Activated naive CD8-positive, alpha-beta T cell (primary cell): ENCODE data around the gene ADAM11.
A peak's percentile ranks its signal among the peaks of the same experiment; 100 is the strongest.
"Not testable (repeated sequence)": the region's sequence is repeated elsewhere in the genome, so short reads cannot be mapped to it uniquely, and the experiment has no call there.

Experiments
- H3K27ac Mint-ChIP-seq: one replicate; pipeline ENCODE4 v1.8.0; 2021; ENCODE audit warnings: mixed read lengths
- H3K27me3 Mint-ChIP-seq: one replicate; pipeline ENCODE4 v1.8.0; 2021; ENCODE audit warnings: mixed read lengths
- H3K36me3 Mint-ChIP-seq: one replicate; pipeline ENCODE4 v1.8.0; 2021; ENCODE audit warnings: mixed read lengths
- H3K4me1 Mint-ChIP-seq: one replicate; pipeline ENCODE4 v1.8.0; 2021; ENCODE audit warnings: low read depth, mixed read lengths
- H3K4me3 Mint-ChIP-seq: one replicate; pipeline ENCODE4 v1.8.0; 2021; ENCODE audit warnings: mild to moderate bottlenecking, mixed read lengths
- H3K9me3 Mint-ChIP-seq: one replicate; pipeline ENCODE4 v1.8.0; 2021; ENCODE audit warnings: low read depth, mixed read lengths

Gene ADAM11, protein sequence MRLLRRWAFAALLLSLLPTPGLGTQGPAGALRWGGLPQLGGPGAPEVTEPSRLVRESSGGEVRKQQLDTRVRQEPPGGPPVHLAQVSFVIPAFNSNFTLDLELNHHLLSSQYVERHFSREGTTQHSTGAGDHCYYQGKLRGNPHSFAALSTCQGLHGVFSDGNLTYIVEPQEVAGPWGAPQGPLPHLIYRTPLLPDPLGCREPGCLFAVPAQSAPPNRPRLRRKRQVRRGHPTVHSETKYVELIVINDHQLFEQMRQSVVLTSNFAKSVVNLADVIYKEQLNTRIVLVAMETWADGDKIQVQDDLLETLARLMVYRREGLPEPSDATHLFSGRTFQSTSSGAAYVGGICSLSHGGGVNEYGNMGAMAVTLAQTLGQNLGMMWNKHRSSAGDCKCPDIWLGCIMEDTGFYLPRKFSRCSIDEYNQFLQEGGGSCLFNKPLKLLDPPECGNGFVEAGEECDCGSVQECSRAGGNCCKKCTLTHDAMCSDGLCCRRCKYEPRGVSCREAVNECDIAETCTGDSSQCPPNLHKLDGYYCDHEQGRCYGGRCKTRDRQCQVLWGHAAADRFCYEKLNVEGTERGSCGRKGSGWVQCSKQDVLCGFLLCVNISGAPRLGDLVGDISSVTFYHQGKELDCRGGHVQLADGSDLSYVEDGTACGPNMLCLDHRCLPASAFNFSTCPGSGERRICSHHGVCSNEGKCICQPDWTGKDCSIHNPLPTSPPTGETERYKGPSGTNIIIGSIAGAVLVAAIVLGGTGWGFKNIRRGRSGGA

GRCh38 chr17:44758414-44759085, at the start of gene ADAM11:
Gene ADAM11, plus strand, starts transcription at chr17:44758988. Its CDS starts 212 bp downstream, at chr17:44759200.
- peak within 1 kb of the TSS; percentile 60 for H3K4me3 Mint-ChIP-seq
- peaks cover 18% of the 10 kb centered on the region for H3K27me3 Mint-ChIP-seq
- no peaks in the 10 kb centered on the region for H3K4me1 Mint-ChIP-seq
- H3K27ac Mint-ChIP-seq = no peak within 1 kb of the TSS
- no peaks in the 10 kb centered on the region for H3K9me3 Mint-ChIP-seq
- no peaks in the 10 kb centered on the region for H3K36me3 Mint-ChIP-seq

DNA sequence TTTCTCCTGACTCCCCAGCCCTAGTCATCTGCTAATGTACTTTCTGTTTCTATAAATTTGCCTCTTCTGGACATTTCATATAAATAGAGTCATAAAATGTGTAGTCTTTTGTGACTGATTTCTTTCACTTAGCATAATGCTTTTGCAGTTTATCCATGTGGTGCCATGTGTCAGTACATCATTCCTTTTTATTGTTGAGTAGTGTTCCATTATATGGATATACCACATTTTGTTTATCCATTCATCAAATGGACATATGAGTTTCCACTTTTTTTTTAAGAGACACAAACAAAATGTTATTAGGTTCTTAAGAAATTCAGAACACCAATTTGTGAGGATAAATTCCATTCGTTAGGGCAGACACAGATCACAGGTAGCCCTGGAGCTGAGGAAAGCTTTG, 39.3 kb upstream of the ADAM11 start:
- no peak overlapping the region for H3K4me3 Mint-ChIP-seq
- H3K4me1 Mint-ChIP-seq = no peaks in the 10 kb centered on the region
- H3K27me3 Mint-ChIP-seq = no peaks in the 10 kb centered on the region
- no peaks in the 10 kb centered on the region for H3K9me3 Mint-ChIP-seq
- H3K27ac Mint-ChIP-seq = no peak overlapping the region
- peaks cover 13% of the 10 kb centered on the region for H3K36me3 Mint-ChIP-seq

DNA sequence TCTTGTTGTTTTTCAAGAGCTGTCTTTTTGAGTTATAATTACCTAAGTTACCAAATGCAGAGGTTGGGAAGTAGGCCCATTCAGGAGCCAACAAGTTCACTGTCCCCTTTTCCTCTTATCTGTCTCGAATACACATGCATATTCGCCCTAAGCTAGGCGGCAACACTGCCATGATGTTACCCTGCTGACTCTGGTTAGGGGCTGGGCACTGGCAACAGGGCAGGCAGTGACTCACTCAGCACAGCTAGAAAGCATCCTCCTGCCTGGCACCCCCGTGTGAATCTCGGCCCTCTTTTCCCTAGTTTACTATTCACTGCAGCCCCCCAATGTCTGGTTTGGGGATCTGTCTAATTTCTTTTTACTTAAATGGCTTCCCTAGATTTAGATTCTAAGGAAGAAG, 36.5 kb upstream of the ADAM11 start:
- no peaks in the 10 kb centered on the region for H3K4me1 Mint-ChIP-seq
- no peaks in the 10 kb centered on the region for H3K9me3 Mint-ChIP-seq
- H3K27ac Mint-ChIP-seq = no peak overlapping the region
- H3K4me3 Mint-ChIP-seq = no peak overlapping the region
- H3K36me3 Mint-ChIP-seq = peaks cover 8% of the 10 kb centered on the region
- H3K27me3 Mint-ChIP-seq = no peaks in the 10 kb centered on the region

GRCh38 chr17:44726121-44726520, 32.7 kb upstream of the ADAM11 start:
- H3K36me3 Mint-ChIP-seq, H3K4me3 Mint-ChIP-seq, H3K27me3 Mint-ChIP-seq, H3K4me1 Mint-ChIP-seq, H3K27ac Mint-ChIP-seq, H3K9me3 Mint-ChIP-seq: not testable (repeated sequence)

- Mint-ChIP-seq H3K4me3 (no peak overlapping the region), H3K4me1 (no peaks in the 10 kb centered on the region), H3K36me3 (peaks cover 9% of the 10 kb centered on the region), H3K27ac (no peak overlapping the region), H3K27me3 (no peaks in the 10 kb centered on the region), H3K9me3 (no peaks in the 10 kb centered on the region)
Measured at GRCh38 chr17:44733753-44734152, 25.0 kb upstream of the ADAM11 start.

DNA sequence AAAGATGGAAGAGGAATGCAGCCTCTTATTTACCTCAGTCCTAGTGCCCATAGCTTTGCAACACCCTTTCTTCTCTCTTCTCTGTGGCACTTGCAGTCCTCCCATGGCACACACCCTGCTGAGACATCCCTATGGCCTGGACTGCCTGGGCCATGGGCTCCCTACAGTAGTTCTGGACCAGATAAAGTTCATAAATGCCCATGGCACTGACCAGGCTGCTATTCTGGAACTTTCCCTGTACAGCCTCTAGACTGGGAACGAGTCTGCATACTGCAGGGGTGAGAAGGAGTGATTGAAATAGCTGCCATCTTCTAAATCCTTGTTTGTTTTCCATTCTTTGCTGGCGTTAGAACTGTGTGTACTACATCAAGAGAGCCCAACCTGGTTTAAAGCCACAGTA, 24.5 kb upstream of the ADAM11 start:
- Mint-ChIP-seq H3K27ac (no peak overlapping the region), H3K9me3 (no peaks in the 10 kb centered on the region), H3K36me3 (peaks cover 9% of the 10 kb centered on the region), H3K4me3 (no peak overlapping the region), H3K27me3 (no peaks in the 10 kb centered on the region), H3K4me1 (no peaks in the 10 kb centered on the region)

DNA sequence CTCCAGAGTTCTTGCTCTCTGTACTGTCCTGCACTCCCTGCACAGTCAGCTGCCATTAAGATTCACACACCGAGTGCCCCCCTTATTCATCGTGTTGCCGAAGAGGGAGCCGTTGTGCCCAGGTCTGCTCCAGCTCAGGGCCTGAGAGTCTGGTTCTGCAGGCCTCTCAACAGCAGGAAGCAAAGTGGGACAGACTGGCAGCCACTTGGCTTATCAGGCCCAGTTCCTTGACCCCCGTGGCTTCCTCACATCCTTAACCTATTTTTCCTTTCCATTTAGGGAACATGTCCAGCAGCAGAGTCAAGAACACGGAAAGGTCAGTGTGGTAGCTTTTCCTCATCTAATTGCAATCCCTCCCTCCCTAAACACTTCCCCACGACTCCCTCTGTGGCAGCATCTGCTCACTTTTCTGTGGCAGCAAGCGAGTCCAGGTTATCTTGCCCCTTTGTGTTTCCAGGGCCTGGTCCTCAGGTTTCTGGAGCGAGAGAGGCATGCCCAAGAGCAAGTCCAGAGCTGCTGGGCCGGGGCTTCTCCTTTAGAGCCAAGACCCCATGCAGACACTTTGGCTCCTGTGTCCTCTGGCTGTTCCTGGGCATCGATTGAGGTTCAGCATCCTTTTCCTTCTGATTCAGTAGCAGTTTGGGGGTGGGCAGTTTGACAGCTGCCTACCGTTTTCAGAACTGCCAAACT, 22.1 kb upstream of the ADAM11 start:
- Mint-ChIP-seq H3K27ac (no peak overlapping the region), H3K27me3 (no peaks in the 10 kb centered on the region), H3K4me3 (no peak overlapping the region), H3K9me3 (no peaks in the 10 kb centered on the region), H3K4me1 (no peaks in the 10 kb centered on the region), H3K36me3 (peaks cover 9% of the 10 kb centered on the region)

- H3K27me3 Mint-ChIP-seq = no peaks in the 10 kb centered on the region
- H3K36me3 Mint-ChIP-seq = peaks cover 6% of the 10 kb centered on the region
- no peak overlapping the region for H3K4me3 Mint-ChIP-seq
- H3K27ac Mint-ChIP-seq = no peak overlapping the region
- no peaks in the 10 kb centered on the region for H3K4me1 Mint-ChIP-seq
- H3K9me3 Mint-ChIP-seq = no peaks in the 10 kb centered on the region
Measured at GRCh38 chr17:44738214-44738906, 20.4 kb upstream of the ADAM11 start.

DNA sequence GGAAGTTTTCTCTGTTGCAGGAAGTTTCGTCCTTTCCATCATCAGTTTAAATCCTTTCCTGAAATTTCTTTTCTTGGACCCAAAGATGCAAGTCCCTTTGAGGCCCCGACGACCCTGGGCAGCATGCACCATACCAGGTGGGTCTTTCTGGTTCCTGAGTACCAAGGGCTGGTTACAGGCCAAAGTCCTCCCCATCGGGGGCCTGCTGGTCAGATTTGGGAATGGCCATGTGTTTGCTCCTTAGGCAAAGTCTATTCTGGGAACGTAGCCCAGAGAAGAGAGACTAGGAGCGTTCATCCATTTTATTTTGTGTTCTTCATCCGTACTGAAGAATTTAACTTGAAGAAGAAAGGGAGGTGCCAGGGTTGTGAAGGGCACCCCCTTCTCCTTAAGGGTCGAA, 17.5 kb upstream of the ADAM11 start:
- H3K9me3 Mint-ChIP-seq = no peaks in the 10 kb centered on the region
- peaks cover 4% of the 10 kb centered on the region for H3K36me3 Mint-ChIP-seq
- no peaks in the 10 kb centered on the region for H3K4me1 Mint-ChIP-seq
- H3K27me3 Mint-ChIP-seq = no peaks in the 10 kb centered on the region
- H3K27ac Mint-ChIP-seq = no peak overlapping the region
- no peak overlapping the region for H3K4me3 Mint-ChIP-seq

DNA sequence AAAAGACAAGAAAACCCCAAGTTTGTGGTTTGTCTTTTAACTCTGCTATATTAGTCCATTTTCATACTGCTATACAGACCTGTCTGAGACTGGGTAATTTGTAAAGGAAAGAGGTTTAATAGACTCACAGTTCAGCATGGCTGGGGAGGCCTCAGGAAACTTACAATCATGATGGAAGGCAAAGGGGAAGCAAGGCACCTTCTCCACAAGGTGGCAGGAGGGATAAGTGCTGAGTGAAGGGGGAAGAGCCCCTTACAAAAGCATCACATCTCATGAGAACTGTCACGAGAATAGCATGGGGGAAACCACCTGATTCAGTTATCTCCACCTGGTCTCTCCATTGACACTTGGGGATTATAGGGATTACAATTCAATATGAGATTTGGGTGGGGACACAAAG, 13.5 kb upstream of the ADAM11 start:
- Mint-ChIP-seq H3K4me1 (no peaks in the 10 kb centered on the region), H3K9me3 (no peaks in the 10 kb centered on the region), H3K36me3 (peaks cover 2% of the 10 kb centered on the region), H3K4me3 (no peak overlapping the region), H3K27ac (no peak overlapping the region), H3K27me3 (no peaks in the 10 kb centered on the region)

DNA sequence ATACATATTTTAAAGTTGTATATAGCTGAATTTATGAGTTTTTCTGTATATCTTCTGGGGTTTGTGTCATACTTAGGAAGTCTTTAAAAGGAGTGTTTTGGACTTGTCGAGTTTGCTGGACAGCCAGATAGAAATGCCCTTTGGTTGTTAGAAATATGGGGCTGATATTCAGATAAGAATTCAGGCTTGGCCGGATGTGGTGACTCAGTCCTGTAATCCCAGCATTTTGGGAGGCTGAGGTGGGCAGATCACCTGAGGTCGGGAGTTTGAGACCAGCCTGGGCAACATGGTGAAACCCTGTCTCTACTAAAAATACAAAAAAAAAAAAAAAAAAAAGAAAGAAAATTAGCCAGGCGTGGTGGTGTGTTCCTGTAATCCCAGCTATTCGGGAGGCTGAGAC, 13.1 kb upstream of the ADAM11 start:
- not testable (repeated sequence) for H3K9me3 Mint-ChIP-seq, H3K27me3 Mint-ChIP-seq, H3K27ac Mint-ChIP-seq, H3K4me1 Mint-ChIP-seq, H3K4me3 Mint-ChIP-seq, H3K36me3 Mint-ChIP-seq

- no peak overlapping the region for H3K27ac Mint-ChIP-seq
- no peaks in the 10 kb centered on the region for H3K4me1 Mint-ChIP-seq
- no peaks in the 10 kb centered on the region for H3K9me3 Mint-ChIP-seq
- no peak overlapping the region for H3K4me3 Mint-ChIP-seq
- peaks cover 4% of the 10 kb centered on the region for H3K36me3 Mint-ChIP-seq
- H3K27me3 Mint-ChIP-seq = no peaks in the 10 kb centered on the region
Measured at GRCh38 chr17:44747566-44747965, 11.2 kb upstream of the ADAM11 start.

- Mint-ChIP-seq H3K9me3 (no peaks in the 10 kb centered on the region), H3K27ac (no peak overlapping the region), H3K36me3 (peaks cover 4% of the 10 kb centered on the region), H3K4me1 (no peaks in the 10 kb centered on the region), H3K27me3 (no peaks in the 10 kb centered on the region), H3K4me3 (no peak overlapping the region)
Measured at GRCh38 chr17:44749076-44749979, 9.5 kb upstream of the ADAM11 start.

DNA sequence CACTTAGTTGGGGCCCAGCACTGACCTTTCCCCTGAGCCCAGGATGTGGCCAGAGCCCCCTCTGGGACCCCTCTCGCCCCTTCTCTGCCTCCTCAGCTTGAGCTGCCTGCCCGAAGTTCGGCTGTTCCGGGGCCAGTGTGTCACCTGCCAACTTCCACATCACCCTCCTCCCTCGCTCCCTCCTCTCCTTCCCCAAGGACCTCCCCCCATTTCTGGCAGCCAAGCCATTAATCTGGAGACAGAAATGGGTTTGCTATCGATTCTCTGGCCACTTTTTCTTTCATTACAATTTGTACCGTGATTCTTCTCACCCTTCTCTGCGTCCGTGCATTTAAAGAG, 8.8 kb upstream of the ADAM11 start:
- Mint-ChIP-seq H3K9me3 (no peaks in the 10 kb centered on the region), H3K36me3 (peaks cover 4% of the 10 kb centered on the region), H3K27ac (no peak overlapping the region), H3K27me3 (no peaks in the 10 kb centered on the region), H3K4me1 (no peaks in the 10 kb centered on the region), H3K4me3 (no peak overlapping the region)
